Hindlimb muscle (tissue), 1 donor: ENCODE data around the gene MAD1L1. TPM values are rescaled to one million over a fixed set of nuclear protein-coding genes. Genes with fewer than 3 reads are reported as not detected.
"Not testable (repeated sequence)": the region's sequence is repeated elsewhere in the genome, so short reads cannot be mapped to it uniquely, and the experiment has no call there.

Source experiments
- DNase-seq: peaks from one replicate; pipeline ENCODE4 v3.0.0-alpha.2; 2013
- polyA plus RNA-seq: library from polyadenylated mRNA; unstranded; fragments of 120-200 nt; gene quantifications from one replicate; pipeline ENCODE4 v1.2.1, GENCODE V29; 2013; ENCODE audit not compliant: insufficient read length

MAD1L1 gene
- polyA plus RNA-seq, 1 donor = 27.6 TPM

- DNase-seq = no peak
These were observed 406.6 kb downstream of the MAD1L1 start for GRCh38 chr7:1825897-1826741.

GRCh38 chr7:1825647-1825896 is 407.2 kb downstream of the MAD1L1 start:
- DNase-seq = not testable (repeated sequence)

- DNase-seq = not testable (repeated sequence)
These were observed 407.7 kb downstream of the MAD1L1 start for GRCh38 chr7:1824882-1825646.

- not testable (repeated sequence) for DNase-seq
These were observed 408.4 kb downstream of the MAD1L1 start for GRCh38 chr7:1824151-1824881.

- DNase-seq = no peak
These were observed 409.2 kb downstream of the MAD1L1 start for GRCh38 chr7:1823376-1824150.

GRCh38 chr7:1819259-1819841 is 413.4 kb downstream of the MAD1L1 start:
- DNase-seq = no peak

- no peak for DNase-seq
These were observed 414.0 kb downstream of the MAD1L1 start for GRCh38 chr7:1818575-1819258.

- DNase-seq = no peak
These were observed 415.6 kb downstream of the MAD1L1 start for GRCh38 chr7:1817061-1817712.

- not testable (repeated sequence) for DNase-seq
These were observed 416.3 kb downstream of the MAD1L1 start for GRCh38 chr7:1816451-1816850.

- DNase-seq = not testable (repeated sequence)
These were observed 417.0 kb downstream of the MAD1L1 start for GRCh38 chr7:1815551-1816281.

GRCh38 chr7:1815051-1815481 is 417.7 kb downstream of the MAD1L1 start:
- no peak for DNase-seq

- DNase-seq = no peak
These were observed 418.5 kb downstream of the MAD1L1 start for GRCh38 chr7:1814089-1814811.

GRCh38 chr7:1813394-1814088 is 419.2 kb downstream of the MAD1L1 start:
- no peak for DNase-seq

GRCh38 chr7:1812509-1813393 is 420.0 kb downstream of the MAD1L1 start:
- DNase-seq = no peak

- DNase-seq = no peak
These were observed 420.8 kb downstream of the MAD1L1 start for GRCh38 chr7:1811850-1812508.

- DNase-seq = peak; percentile 45
These were observed 421.5 kb downstream of the MAD1L1 start for GRCh38 chr7:1810961-1811849.
